ENCODE data around the gene SIN3B. TPM values are rescaled to one million over a fixed set of nuclear protein-coding genes. Genes with fewer than 3 reads are reported as not detected.

SIN3B gene
- polyA plus RNA-seq, 1 of the 3 experiments (the other 2 are of a cell fraction): 29.7 TPM

GRCh38 chr19:16898361-16899015 is 69.3 kb downstream of the SIN3B start:
- H3K9me2 ChIP-seq: no peaks in the 10 kb centered on the region
- WGBS (ENCODE audit: low lambda C conversion rate): 70% methylated on average over 12 of the region's 12 CpGs
- peaks cover 0 to 4% of the 10 kb centered on the region in 2 experiments; a peak in 1 of 4 replicates for H3K4me1 ChIP-seq (ENCODE audit: control insufficient read depth in 1 of 2, insufficient read depth in 2 of 2, low read depth in 1 of 2, low read length in 1 of 2)
- H3K4me2 ChIP-seq: peak overlapping the region; percentile 95; the same call in 1 of the 2 replicates
- no peaks in the 10 kb centered on the region for H3K9me3 ChIP-seq
- H3K36me3 ChIP-seq (replicated peaks in 1 of 2; ENCODE audit: control insufficient read depth in 1 of 2, insufficient read depth in 2 of 2, low read length in 1 of 2): no peaks in the 10 kb centered on the region
- DNase-seq: no peak
- ChIA-PET CTCF (interaction anchor here (1.8 kb wide), 1 partner anchor 126 kb away, joined by 8 read pairs; no protein-coding TSS in a partner anchor), POLR2A (no interaction called here)
- no peaks in the 10 kb centered on the region for H4K20me1 ChIP-seq (ENCODE audit: insufficient read depth)
- H3K27ac ChIP-seq (ENCODE audit: low read depth in 2 of 2, low read length in 1 of 2): no peak overlapping the region
- no peak overlapping the region for H3K9ac ChIP-seq
- H3K27me3 ChIP-seq (ENCODE audit: insufficient read depth): 0 out of 2 replicates have a peak, but pooled peaks cover 11% of the 10 kb centered on the region
- no peaks in the 10 kb centered on the region for H3K79me2 ChIP-seq (ENCODE audit: insufficient read depth)
- H3F3A ChIP-seq (replicated peaks; ENCODE audit: insufficient read depth): no peaks in the 10 kb centered on the region
- no peak overlapping the region for H3K4me3 ChIP-seq (ENCODE audit: low read depth in 2 of 2, low read length in 1 of 2)
- no peak overlapping the region for H2AFZ ChIP-seq (ENCODE audit: low read depth)
- TF ChIP-seq RFX5 (IDR thresholded peaks at IDR 0.05; ENCODE audit: low read length) (no peak), CTCF (IDR thresholded peaks at IDR 0.05) (no peak)

GRCh38 chr19:16899566-16900075 is 70.4 kb downstream of the SIN3B start:
- Histone ChIP-seq H3K9me2 (no peaks in the 10 kb centered on the region), H4K20me1 (ENCODE audit: insufficient read depth) (no peaks in the 10 kb centered on the region), H3K4me2 (no peak overlapping the region), H3K36me3 (replicated peaks in 1 of 2; ENCODE audit: control insufficient read depth in 1 of 2, insufficient read depth in 2 of 2, low read length in 1 of 2) (no peaks in the 10 kb centered on the region), H2AFZ (ENCODE audit: low read depth) (no peak overlapping the region), H3K27me3 (ENCODE audit: insufficient read depth) (0 out of 2 replicates have a peak, but pooled peaks cover 12% of the 10 kb centered on the region), H3K79me2 (ENCODE audit: insufficient read depth) (no peaks in the 10 kb centered on the region), H3K4me1 (ENCODE audit: control insufficient read depth in 1 of 2, insufficient read depth in 2 of 2, low read depth in 1 of 2, low read length in 1 of 2) (peaks cover 0 to 4% of the 10 kb centered on the region in 2 experiments; a peak in 1 of 4 replicates), H3K9me3 (no peaks in the 10 kb centered on the region), H3K9ac (no peak overlapping the region), H3K27ac (ENCODE audit: low read depth in 2 of 2, low read length in 1 of 2) (no peak overlapping the region), H3F3A (replicated peaks; ENCODE audit: insufficient read depth) (no peaks in the 10 kb centered on the region), H3K4me3 (ENCODE audit: low read depth in 2 of 2, low read length in 1 of 2) (no peak overlapping the region)
- CTCF ChIA-PET: interaction anchor here (0.8 to 1.8 kb wide), 3 partner anchors 15 to 127 kb away, joined by 3 to 8 read pairs (median 3); no protein-coding TSS in a partner anchor
- DNase-seq: peak; percentile 53
- POLR2A ChIA-PET: interaction anchor here (0.6 kb wide), 1 partner anchor 17 kb away, joined by 3 read pairs; no protein-coding TSS in a partner anchor
- 16% methylated on average over 7 of the region's 7 CpGs for WGBS (ENCODE audit: low lambda C conversion rate)
- TF ChIP-seq REST (IDR thresholded peaks at IDR 0.05; ENCODE audit: low read depth, low read length): no peak
- TF ChIP-seq TEAD4 (IDR thresholded peaks at IDR 0.05; ENCODE audit: borderline replicate concordance, insufficient read depth): no peak
- no peak for TF ChIP-seq GATA2 (CRISPR knock-in tag; IDR thresholded peaks at IDR 0.05)
- no peak for TF ChIP-seq GABPA (IDR thresholded peaks at IDR 0.05; ENCODE audit: low read depth)
- no peak for TF ChIP-seq PBX3 (IDR thresholded peaks at IDR 0.05)
- TF ChIP-seq POLR2AphosphoS5 (IDR thresholded peaks at IDR 0.05; ENCODE audit: low read depth, low read length): no peak
- TF ChIP-seq CTCF (IDR thresholded peaks at IDR 0.05): peak; percentile 60
- no peak for TF ChIP-seq USF1 (IDR thresholded peaks at IDR 0.05; ENCODE audit: borderline replicate concordance, low read depth)
- no peak for TF ChIP-seq YY1 (IDR thresholded peaks at IDR 0.05; ENCODE audit: low read depth)
- no peak for TF ChIP-seq IRF3 (IDR thresholded peaks at IDR 0.05; ENCODE audit: low read depth, low read length)
- peak; percentile 63 for TF ChIP-seq RAD21 (IDR thresholded peaks at IDR 0.05; ENCODE audit: low read length)
- no peak for TF ChIP-seq FOXM1 (IDR thresholded peaks at IDR 0.05; ENCODE audit: low read depth)
- no peak for TF ChIP-seq FOXJ3 (CRISPR knock-in tag; IDR thresholded peaks at IDR 0.05)

Data from SK-N-SH (cell line).